H1 (cell line): Measurements from ENCODE around the gene EEF2. TPM values are rescaled to one million over a fixed set of nuclear protein-coding genes. Genes with fewer than 3 reads are reported as not detected.

Experiments used
- CTCF ChIP-seq, 3 experiments: IDR thresholded peaks; 1 replicate in 2 of 3; 2 replicates in 1 of 3; pipeline versions ENCODE4 v1.5.1 to v1.6.1; 2011; ENCODE audit warnings: low read length in 3 of 3, mild to moderate bottlenecking in 3 of 3, inconsistent platforms in 2 of 3, low read depth in 1 of 3, moderate library complexity in 1 of 3; ENCODE audit not compliant: insufficient read depth in 1 of 3; ENCODE audit errors: control extremely low read depth in 1 of 3
- EZH2 ChIP-seq: fragments of 200-600 bp; sonication (generic); IDR thresholded peaks from 2 replicates; pipeline ENCODE4 v1.7.1; 2012; ENCODE audit warnings: low read depth, mild to moderate bottlenecking, moderate library complexity, low read length, inconsistent platforms; ENCODE audit not compliant: severe bottlenecking
- FOSL1 ChIP-seq: IDR thresholded peaks from 2 replicates; pipeline ENCODE4 v1.6.1; 2011; ENCODE audit warnings: mild to moderate bottlenecking, low read depth, low read length, moderate library complexity; ENCODE audit not compliant: insufficient read depth
- KDM1A ChIP-seq: fragments of 200-600, 300-600 bp; sonication (generic); IDR thresholded peaks from 2 replicates; pipeline ENCODE4 v1.7.1; 2016; ENCODE audit warnings: mild to moderate bottlenecking, low read length, borderline replicate concordance
- SP4 ChIP-seq: IDR thresholded peaks from 2 replicates; pipeline ENCODE4 v1.6.1; 2012; ENCODE audit warnings: low read length, inconsistent platforms
- polyA plus RNA-seq, 7 experiments: library from polyadenylated mRNA; depleted of rRNA in 3 of 7; stranded (reverse) in 5 of 7; unstranded in 2 of 7; fragments of >200 nt in 5 of 7; fragments of 200-250 nt in 2 of 7; gene quantifications; 1 replicate in 5 of 7; 2 replicates in 1 of 7; 4 replicates in 1 of 7; pipeline versions ENCODE4 v1.2.1 to v1.2.3, GENCODE V29; 2011 to 2013; ENCODE audit warnings: missing spikeins in 2 of 7, mixed read lengths in 2 of 7
- total RNA-seq: library from RNA; stranded (reverse); fragmentation: NEBNext Ultra II Directional; extraction: Animal tissue kit (Norgen Biotek cat#: 25700); gene quantifications from 2 replicates; pipeline ENCODE4 v1.2.1, GENCODE V29; 2021

EEF2 gene
- total and polyA plus RNA-seq, 2 of the 8 experiments (the other 6 are each of a cell fraction or from before 2014, with no cell fraction given): 1,554 to 3,380 TPM

- no peak for TF ChIP-seq FOSL1
- TF ChIP-seq SP4: 0 out of 2 replicates have a peak, but pooled peaks have one; percentile 48
- TF ChIP-seq KDM1A: no peak
- no peak for TF ChIP-seq EZH2
- TF ChIP-seq CTCF (IDR thresholded peaks at IDR 0.05; ENCODE audit: control extremely low read depth in 1 of 3, insufficient read depth in 1 of 3, low read depth in 1 of 3, low read length in 3 of 3): no peak
Measured at GRCh38 chr19:3932931-3933810, 52.1 kb downstream of the EEF2 start, which contains the start of gene NMRK2 (continued).
